Effector CD8-positive, alpha-beta T cell (primary cell): ENCODE results near the gene ANO2.

ENCODE experiments used
- DNase-seq: peaks from one replicate; lab custom pipeline; 2025; lab: John Stamatoyannopoulos, UW

Gene ANO2

GRCh38 chr12:5916785-5917290 is 28.2 kb downstream of the ANO2 start:
- no peak for DNase-seq

DNA sequence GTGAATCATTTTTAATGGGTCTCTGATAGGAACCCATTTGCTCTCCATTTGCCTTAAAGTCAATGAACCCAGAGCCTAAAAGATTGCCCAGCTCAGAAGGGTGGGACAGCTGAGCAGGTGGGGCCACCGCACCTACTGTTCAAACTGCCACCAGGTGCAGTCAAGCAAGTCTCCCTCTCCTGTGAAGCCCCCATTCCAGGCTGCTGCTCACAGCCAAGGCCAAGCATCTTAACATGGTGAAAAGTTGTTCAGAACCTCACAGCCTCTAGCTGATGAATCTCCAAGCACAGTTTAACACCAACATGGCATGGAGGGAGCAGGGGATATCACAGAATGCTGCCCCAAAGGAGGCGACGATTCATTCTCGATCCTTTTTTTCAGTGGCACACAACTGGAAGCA is 29.5 kb downstream of the ANO2 start:
- DNase-seq, result no peak

GRCh38 chr12:5914387-5915149 is 30.5 kb downstream of the ANO2 start:
- no peak for DNase-seq

GRCh38 chr12:5913387-5913786 is 31.7 kb downstream of the ANO2 start:
- DNase-seq, result no peak

- DNase-seq, result no peak
Measured at GRCh38 chr12:5912437-5913334, 32.4 kb downstream of the ANO2 start.

DNA sequence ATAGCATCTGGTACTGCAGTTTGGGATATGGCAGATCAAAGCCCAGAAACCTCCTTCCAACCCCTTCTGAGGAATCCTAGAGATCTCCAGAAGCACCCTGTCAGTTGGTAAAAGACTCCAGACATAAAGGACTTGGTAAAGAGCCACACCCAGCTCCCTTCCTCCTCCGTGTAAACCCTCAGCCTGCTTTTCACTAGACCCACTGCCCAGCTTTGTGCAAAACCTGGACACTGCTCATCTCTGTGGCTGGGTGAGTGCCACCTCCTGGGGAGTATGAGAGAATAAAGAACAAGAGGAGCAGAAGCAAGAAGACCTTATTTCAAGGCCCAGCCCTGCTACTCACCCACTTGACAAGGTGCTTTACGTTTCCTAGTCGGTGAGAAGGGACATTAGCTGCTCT is 33.0 kb downstream of the ANO2 start:
- DNase-seq, result no peak

- DNase-seq, result no peak
Measured at GRCh38 chr12:5910790-5911548, 34.1 kb downstream of the ANO2 start.

DNA sequence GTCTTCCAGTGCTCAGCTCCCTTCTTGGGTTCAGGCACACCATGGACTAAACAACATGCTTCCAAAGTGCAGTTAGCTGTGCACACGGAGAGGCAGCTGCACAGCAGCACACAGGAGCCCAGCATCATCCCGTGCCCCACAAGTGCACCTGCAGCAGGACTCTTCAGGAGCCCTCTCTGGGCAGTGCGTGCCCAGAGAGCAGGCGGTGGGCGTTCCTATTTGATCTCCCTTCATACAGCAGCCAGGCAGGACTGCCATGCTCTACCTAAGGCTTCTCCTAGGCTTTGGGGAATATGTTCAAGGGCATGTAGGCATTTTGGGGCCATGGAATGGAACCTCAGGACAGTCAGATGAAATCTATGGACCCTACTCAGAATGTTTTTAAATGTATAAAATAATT is 35.5 kb downstream of the ANO2 start:
- DNase-seq, result no peak

DNA sequence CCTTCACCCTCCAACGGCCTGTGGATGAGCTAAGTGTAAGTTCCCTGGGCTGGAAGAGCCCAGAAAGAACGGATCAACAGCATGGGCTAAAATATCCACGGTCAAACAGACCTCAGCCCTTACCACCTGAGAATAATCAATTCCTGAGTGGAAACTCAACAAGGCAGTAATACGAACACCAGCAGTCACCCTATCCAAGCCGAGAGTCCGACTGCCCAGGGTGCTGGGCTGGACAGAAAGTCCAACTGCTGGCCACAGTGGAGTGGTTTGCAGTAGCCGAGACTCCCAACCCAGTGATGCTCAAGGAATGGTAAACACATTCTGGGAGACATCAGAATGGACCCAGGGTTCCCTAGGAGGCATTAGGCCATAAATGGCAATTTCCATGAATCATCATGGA is 36.8 kb downstream of the ANO2 start:
- DNase-seq, result no peak

GRCh38 chr12:5907807-5908206 is 37.3 kb downstream of the ANO2 start:
- DNase-seq, result no peak

GRCh38 chr12:5905757-5906156 is 39.3 kb downstream of the ANO2 start:
- DNase-seq, result no peak

DNA sequence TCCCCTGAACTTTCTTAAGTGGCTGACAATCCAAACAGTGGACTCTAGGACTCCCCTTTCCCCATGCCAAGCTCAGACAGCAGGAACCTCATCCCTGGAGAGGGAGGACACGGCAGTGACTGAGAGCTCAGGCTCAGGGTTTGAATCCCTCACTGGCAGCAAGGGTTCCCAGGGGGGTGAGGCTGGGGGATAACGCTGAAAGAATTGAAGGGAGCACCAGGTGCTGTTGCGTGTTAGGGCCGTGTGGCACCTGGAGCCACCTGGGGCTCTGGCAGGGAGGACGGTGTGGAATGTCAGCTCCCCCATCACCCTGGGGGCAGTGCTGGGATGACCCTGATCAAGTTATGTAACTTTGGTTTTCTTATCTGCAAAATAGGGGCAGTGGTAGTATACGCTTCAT is 40.1 kb downstream of the ANO2 start:
- no peak for DNase-seq

GRCh38 chr12:5904441-5904840 is 40.6 kb downstream of the ANO2 start:
- no peak for DNase-seq

DNA sequence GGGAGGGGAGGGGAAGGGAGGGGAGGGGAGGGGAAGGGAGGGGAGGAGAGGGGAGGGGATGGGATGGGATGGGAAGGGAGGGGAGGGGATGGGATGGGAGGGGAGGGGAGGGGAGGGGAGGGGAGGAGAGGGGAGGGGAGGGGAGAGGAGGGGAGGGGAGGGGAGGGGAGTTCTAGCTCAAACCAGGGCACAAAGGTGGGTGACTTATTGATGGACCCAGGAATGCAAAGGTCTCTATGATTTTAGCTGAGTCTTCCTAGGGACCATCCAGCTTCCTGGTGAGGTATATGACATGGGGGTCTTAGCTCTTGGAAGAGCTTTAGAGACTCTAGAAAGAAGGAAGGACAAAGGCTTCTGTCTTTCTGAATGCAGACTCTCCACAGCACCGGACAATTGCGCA is 42.3 kb downstream of the ANO2 start:
- no peak for DNase-seq

GRCh38 chr12:5901416-5901815 is 43.6 kb downstream of the ANO2 start:
- DNase-seq, result no peak

GRCh38 chr12:5900533-5901205 is 44.4 kb downstream of the ANO2 start:
- no peak for DNase-seq

DNA sequence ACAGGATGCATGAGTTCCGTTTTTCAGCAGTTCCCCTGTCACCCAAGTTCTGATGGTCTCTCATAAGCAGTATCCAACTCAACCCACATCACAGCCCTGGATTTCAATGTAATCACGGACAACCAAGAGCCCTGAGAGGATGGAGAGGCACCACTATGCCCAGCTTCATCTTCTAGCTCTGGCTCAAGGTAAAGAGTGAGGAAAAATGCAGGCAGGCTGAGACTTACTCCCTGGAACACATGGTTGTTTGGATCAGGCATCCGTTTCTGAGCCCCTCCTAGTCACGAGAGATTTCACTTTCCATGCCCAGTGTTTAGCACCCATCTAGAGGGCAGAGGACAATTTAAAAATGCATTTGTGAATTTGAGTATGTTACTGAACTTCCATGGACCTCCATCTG is 45.0 kb downstream of the ANO2 start:
- no peak for DNase-seq

- DNase-seq, result no peak
Measured at GRCh38 chr12:5899675-5900074, 45.4 kb downstream of the ANO2 start.

DNA sequence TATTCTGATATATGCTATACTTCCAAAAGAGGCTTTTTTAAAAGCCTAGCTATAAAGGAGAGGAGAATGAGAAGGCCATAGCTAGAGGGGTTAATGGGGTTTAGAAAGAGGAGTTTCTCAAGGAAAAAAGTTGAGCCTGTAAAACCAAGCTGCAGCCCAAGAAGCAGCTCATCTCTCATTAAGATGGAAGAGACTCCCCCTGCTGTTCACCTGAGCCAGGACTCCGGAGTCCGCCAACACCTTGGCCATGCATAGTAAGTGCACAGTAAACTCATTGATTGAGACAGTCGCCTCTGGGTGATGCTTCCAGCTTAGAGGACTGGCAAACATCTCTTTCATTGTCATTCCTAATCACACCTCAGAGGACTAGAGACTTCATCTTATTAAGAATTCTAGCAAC is 46.2 kb downstream of the ANO2 start:
- DNase-seq, result no peak

DNA sequence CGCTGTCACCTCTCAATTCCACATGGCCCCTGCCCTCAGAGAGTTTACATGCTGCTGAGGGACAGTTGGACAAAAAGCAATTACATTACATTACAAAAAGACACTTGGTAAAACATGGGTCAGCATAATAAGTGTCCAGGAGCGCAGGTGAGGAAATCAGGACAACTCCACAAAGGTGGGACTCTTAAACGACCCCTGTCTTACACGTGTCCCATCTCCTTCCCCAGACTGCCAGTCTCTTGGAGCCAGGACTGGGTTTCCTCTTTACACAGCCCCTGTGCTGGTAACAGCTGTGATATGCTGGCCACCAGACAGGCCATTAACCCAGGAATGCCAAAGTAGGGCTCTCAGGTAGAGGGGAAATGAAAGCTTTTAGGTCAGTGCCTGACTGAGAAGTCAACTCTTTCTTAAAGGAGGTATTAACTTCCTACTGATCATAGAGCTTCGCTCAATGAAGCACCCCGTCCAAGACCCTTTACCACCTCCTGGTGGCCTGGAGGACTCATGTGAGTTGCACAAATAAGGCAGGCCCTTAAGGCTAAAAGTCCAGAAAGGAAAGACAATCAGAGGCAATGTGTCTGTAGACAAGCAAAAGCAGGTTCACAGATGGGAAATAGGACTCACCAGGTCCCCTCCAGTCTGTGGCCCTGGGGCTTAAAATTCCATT is 55.5 kb downstream of the ANO2 start:
- no peak for DNase-seq

- no peak for DNase-seq
Measured at GRCh38 chr12:5888816-5889315, 56.2 kb downstream of the ANO2 start.
